ENCODE measurements around the gene CYSLTR2.

CYSLTR2 gene

GRCh38 chr13:48739386-48739964 is 85.7 kb downstream of the CYSLTR2 start:
- FAIRE-seq (no peak), DNase-seq (ENCODE audit: insufficient read length, low spot score) (no peak)
- TF ChIP-seq POLR2AphosphoS5 (IDR thresholded peaks at IDR 0.05; ENCODE audit: low read depth, low read length) (no peak), POU2F2 (IDR thresholded peaks at IDR 0.05; ENCODE audit: low read depth, low read length) (no peak), TAF1 (IDR thresholded peaks at IDR 0.05; ENCODE audit: low read depth, low read length) (no peak), PAX5 (IDR thresholded peaks at IDR 0.05; ENCODE audit: insufficient read depth, low read length, severe bottlenecking) (no peak), POLR2A (IDR thresholded peaks at IDR 0.05; ENCODE audit: low read depth, low read length) (no peak), SPI1 (IDR thresholded peaks at IDR 0.05; ENCODE audit: low read depth, low read length) (no peak)

GRCh38 chr13:48741377-48741776 is 87.6 kb downstream of the CYSLTR2 start:
- no peak for TF ChIP-seq POU2F2 (IDR thresholded peaks at IDR 0.05; ENCODE audit: low read depth, low read length)
- TF ChIP-seq POLR2A (IDR thresholded peaks at IDR 0.05; ENCODE audit: low read depth, low read length), result no peak
- TF ChIP-seq SPI1 (IDR thresholded peaks at IDR 0.05; ENCODE audit: low read depth, low read length), result no peak
- no peak for TF ChIP-seq TAF1 (IDR thresholded peaks at IDR 0.05; ENCODE audit: low read depth, low read length)
- no peak for TF ChIP-seq POLR2AphosphoS5 (IDR thresholded peaks at IDR 0.05; ENCODE audit: low read depth, low read length)
- no peak for TF ChIP-seq PAX5 (IDR thresholded peaks at IDR 0.05; ENCODE audit: insufficient read depth, low read length, severe bottlenecking)
- FAIRE-seq, result no peak
- DNase-seq (ENCODE audit: insufficient read length, low spot score), result no peak

GRCh38 chr13:48746821-48747220 is 93.1 kb downstream of the CYSLTR2 start:
- FAIRE-seq, result no peak
- no peak for DNase-seq (ENCODE audit: insufficient read length, low spot score)
- TF ChIP-seq TAF1 (IDR thresholded peaks at IDR 0.05; ENCODE audit: low read depth, low read length), result no peak
- TF ChIP-seq PAX5 (IDR thresholded peaks at IDR 0.05; ENCODE audit: insufficient read depth, low read length, severe bottlenecking), result no peak
- TF ChIP-seq POLR2AphosphoS5 (IDR thresholded peaks at IDR 0.05; ENCODE audit: low read depth, low read length), result no peak
- TF ChIP-seq POU2F2 (IDR thresholded peaks at IDR 0.05; ENCODE audit: low read depth, low read length), result no peak
- TF ChIP-seq SPI1 (IDR thresholded peaks at IDR 0.05; ENCODE audit: low read depth, low read length), result no peak
- TF ChIP-seq POLR2A (IDR thresholded peaks at IDR 0.05; ENCODE audit: low read depth, low read length), result no peak

GRCh38 chr13:48748681-48749080 is 95.0 kb downstream of the CYSLTR2 start:
- TF ChIP-seq POLR2A (IDR thresholded peaks at IDR 0.05; ENCODE audit: low read depth, low read length) (no peak), PAX5 (IDR thresholded peaks at IDR 0.05; ENCODE audit: insufficient read depth, low read length, severe bottlenecking) (no peak), SPI1 (IDR thresholded peaks at IDR 0.05; ENCODE audit: low read depth, low read length) (no peak), POU2F2 (IDR thresholded peaks at IDR 0.05; ENCODE audit: low read depth, low read length) (no peak), POLR2AphosphoS5 (IDR thresholded peaks at IDR 0.05; ENCODE audit: low read depth, low read length) (no peak), TAF1 (IDR thresholded peaks at IDR 0.05; ENCODE audit: low read depth, low read length) (no peak)
- DNase-seq (ENCODE audit: insufficient read length, low spot score) (no peak), FAIRE-seq (no peak)

GRCh38 chr13:48749144-48749543 is 95.4 kb downstream of the CYSLTR2 start:
- DNase-seq (ENCODE audit: insufficient read length, low spot score) (no peak), FAIRE-seq (no peak)
- TF ChIP-seq SPI1 (IDR thresholded peaks at IDR 0.05; ENCODE audit: low read depth, low read length), result no peak
- TF ChIP-seq PAX5 (IDR thresholded peaks at IDR 0.05; ENCODE audit: insufficient read depth, low read length, severe bottlenecking), result no peak
- no peak for TF ChIP-seq TAF1 (IDR thresholded peaks at IDR 0.05; ENCODE audit: low read depth, low read length)
- TF ChIP-seq POU2F2 (IDR thresholded peaks at IDR 0.05; ENCODE audit: low read depth, low read length), result no peak
- no peak for TF ChIP-seq POLR2A (IDR thresholded peaks at IDR 0.05; ENCODE audit: low read depth, low read length)
- TF ChIP-seq POLR2AphosphoS5 (IDR thresholded peaks at IDR 0.05; ENCODE audit: low read depth, low read length), result no peak

GRCh38 chr13:48749699-48750473 is 96.2 kb downstream of the CYSLTR2 start:
- no peak for DNase-seq (ENCODE audit: insufficient read length, low spot score)
- TF ChIP-seq POLR2A (IDR thresholded peaks at IDR 0.05; ENCODE audit: low read depth, low read length), result no peak
- TF ChIP-seq POU2F2 (IDR thresholded peaks at IDR 0.05; ENCODE audit: low read depth, low read length), result 0 out of 2 replicates have a peak, but pooled peaks have one; percentile 10
- no peak for TF ChIP-seq POLR2AphosphoS5 (IDR thresholded peaks at IDR 0.05; ENCODE audit: low read depth, low read length)
- TF ChIP-seq SPI1 (IDR thresholded peaks at IDR 0.05; ENCODE audit: low read depth, low read length), result no peak
- peak; percentile 58 for FAIRE-seq

GRCh38 chr13:48750588-48751383 is 97.1 kb downstream of the CYSLTR2 start:
- no peak for DNase-seq (ENCODE audit: insufficient read length, low spot score)
- FAIRE-seq, result no peak
- no peak for TF ChIP-seq POLR2A (IDR thresholded peaks at IDR 0.05; ENCODE audit: low read depth, low read length)
- TF ChIP-seq POLR2AphosphoS5 (IDR thresholded peaks at IDR 0.05; ENCODE audit: low read depth, low read length), result no peak
- TF ChIP-seq TAF1 (IDR thresholded peaks at IDR 0.05; ENCODE audit: low read depth, low read length), result no peak
- TF ChIP-seq SPI1 (IDR thresholded peaks at IDR 0.05; ENCODE audit: low read depth, low read length), result no peak
- TF ChIP-seq POU2F2 (IDR thresholded peaks at IDR 0.05; ENCODE audit: low read depth, low read length), result no peak
- TF ChIP-seq PAX5 (IDR thresholded peaks at IDR 0.05; ENCODE audit: insufficient read depth, low read length, severe bottlenecking), result no peak

GRCh38 chr13:48760626-48761025 is 106.9 kb downstream of the CYSLTR2 start:
- TF ChIP-seq SPI1 (IDR thresholded peaks at IDR 0.05; ENCODE audit: low read depth, low read length) (no peak), POLR2A (IDR thresholded peaks at IDR 0.05; ENCODE audit: low read depth, low read length) (no peak), POLR2AphosphoS5 (IDR thresholded peaks at IDR 0.05; ENCODE audit: low read depth, low read length) (no peak), POU2F2 (IDR thresholded peaks at IDR 0.05; ENCODE audit: low read depth, low read length) (no peak), PAX5 (IDR thresholded peaks at IDR 0.05; ENCODE audit: insufficient read depth, low read length, severe bottlenecking) (no peak), TAF1 (IDR thresholded peaks at IDR 0.05; ENCODE audit: low read depth, low read length) (no peak)
- no peak for DNase-seq (ENCODE audit: insufficient read length, low spot score)
- FAIRE-seq, result no peak
